ENCODE data around the gene FLYWCH2.
"Not testable (repeated sequence)": the region's sequence is repeated elsewhere in the genome, so short reads cannot be mapped to it uniquely, and the experiment has no call there.

The FLYWCH2 gene

DNA sequence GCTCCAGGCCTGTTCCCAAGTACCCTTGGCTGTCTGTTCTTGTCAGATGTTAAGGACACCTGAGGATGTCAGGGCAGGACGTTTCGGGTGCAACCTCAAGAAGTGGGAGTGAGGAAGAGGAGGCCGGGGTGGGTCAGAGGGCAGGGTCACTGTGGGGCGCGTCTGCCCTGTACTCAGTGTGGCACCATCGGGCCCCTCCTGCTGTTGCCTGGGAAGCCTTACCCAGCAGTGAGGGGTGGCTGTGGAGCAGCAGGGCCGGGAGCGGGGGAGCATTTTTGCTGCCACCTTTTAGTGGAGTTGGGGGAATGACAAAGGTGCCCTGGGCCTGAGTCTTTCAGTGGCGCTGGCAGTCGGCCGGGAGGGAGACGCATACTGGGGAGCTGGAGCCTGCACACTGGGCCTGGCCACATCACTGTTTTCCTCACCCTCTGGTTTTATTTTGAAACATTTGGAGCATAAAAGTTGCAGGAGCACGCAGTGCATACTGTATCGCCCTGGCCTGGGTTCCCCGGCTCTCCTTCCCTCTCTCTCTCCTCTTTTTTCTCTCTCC lies 17.6 kb downstream of the FLYWCH2 start:
- H3K27ac ChIP-seq (ENCODE audit: low read depth, low read length), result no peak overlapping the region
- H3K9ac ChIP-seq (ENCODE audit: low read length in 5 of 5), result no peak overlapping the region
- H3K9me3 ChIP-seq (ENCODE audit: control insufficient read depth in 5 of 5, low read length in 5 of 5), result no peaks in the 10 kb centered on the region
- peaks cover 0 to 48% (median 26%) of the 10 kb centered on the region in 5 donors for H3K36me3 ChIP-seq (ENCODE audit: control insufficient read depth in 5 of 5, insufficient read depth in 5 of 5, low read length in 5 of 5)
- H3K4me3 ChIP-seq (ENCODE audit: low read depth in 1 of 5, low read length in 5 of 5), result no peak overlapping the region
- H3K4me1 ChIP-seq (ENCODE audit: control insufficient read depth in 5 of 5, insufficient read depth in 5 of 5, low read length in 5 of 5), result peaks cover 3 to 15% (median 14%) of the 10 kb centered on the region in 5 donors
- H3K27me3 ChIP-seq (ENCODE audit: control insufficient read depth in 5 of 5, insufficient read depth in 4 of 5, low read length in 5 of 5), result no peaks in the 10 kb centered on the region

DNA sequence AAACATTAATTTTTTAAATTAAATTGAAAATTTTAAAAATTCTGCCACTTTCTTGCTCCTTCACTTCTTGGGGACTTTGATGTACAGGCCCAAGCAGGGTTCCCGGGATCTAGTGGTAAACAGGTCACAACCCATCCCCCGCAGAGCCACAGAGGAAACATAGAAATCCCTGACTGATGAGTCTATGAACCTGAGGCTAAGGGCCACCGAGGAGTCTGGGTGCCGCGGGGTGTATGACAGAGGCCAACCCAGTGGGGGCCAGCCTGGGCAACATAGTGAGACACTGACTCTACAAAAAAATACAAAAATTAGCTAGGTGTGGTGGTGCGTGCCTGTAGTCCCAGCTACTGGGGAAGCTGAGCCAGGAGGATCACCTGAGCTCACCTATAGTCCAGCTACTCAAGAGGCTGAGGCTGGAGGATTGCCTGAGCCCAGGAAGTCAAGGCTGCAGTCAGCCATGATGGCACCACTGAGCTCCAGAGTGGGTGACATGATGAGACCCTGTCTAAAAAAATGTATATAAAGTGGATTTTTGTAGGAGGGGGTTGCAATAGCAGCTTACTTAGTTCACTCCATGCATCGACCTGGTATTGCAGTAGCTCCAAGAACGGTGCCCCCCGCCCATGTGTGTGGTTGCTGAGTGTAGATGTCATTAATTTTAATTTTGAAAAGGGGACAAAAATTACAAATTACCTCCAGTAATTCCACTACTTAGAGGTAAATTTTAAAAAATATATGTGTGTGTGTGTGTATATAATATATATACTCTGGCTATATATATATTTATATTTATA lies 19.5 kb downstream of the FLYWCH2 start:
- Histone ChIP-seq H3K27me3 (ENCODE audit: control insufficient read depth in 5 of 5, insufficient read depth in 4 of 5, low read length in 5 of 5) (no peaks in the 10 kb centered on the region), H3K27ac (ENCODE audit: low read depth, low read length) (no peak overlapping the region), H3K36me3 (ENCODE audit: control insufficient read depth in 5 of 5, insufficient read depth in 5 of 5, low read length in 5 of 5) (peaks cover 0 to 28% (median 15%) of the 10 kb centered on the region in 5 donors), H3K9ac (ENCODE audit: low read length in 5 of 5) (no peak overlapping the region), H3K9me3 (ENCODE audit: control insufficient read depth in 5 of 5, low read length in 5 of 5) (no peaks in the 10 kb centered on the region), H3K4me1 (ENCODE audit: control insufficient read depth in 5 of 5, insufficient read depth in 5 of 5, low read length in 5 of 5) (peaks cover 3 to 20% (median 18%) of the 10 kb centered on the region in 5 donors), H3K4me3 (ENCODE audit: low read depth in 1 of 5, low read length in 5 of 5) (no peak overlapping the region)

DNA sequence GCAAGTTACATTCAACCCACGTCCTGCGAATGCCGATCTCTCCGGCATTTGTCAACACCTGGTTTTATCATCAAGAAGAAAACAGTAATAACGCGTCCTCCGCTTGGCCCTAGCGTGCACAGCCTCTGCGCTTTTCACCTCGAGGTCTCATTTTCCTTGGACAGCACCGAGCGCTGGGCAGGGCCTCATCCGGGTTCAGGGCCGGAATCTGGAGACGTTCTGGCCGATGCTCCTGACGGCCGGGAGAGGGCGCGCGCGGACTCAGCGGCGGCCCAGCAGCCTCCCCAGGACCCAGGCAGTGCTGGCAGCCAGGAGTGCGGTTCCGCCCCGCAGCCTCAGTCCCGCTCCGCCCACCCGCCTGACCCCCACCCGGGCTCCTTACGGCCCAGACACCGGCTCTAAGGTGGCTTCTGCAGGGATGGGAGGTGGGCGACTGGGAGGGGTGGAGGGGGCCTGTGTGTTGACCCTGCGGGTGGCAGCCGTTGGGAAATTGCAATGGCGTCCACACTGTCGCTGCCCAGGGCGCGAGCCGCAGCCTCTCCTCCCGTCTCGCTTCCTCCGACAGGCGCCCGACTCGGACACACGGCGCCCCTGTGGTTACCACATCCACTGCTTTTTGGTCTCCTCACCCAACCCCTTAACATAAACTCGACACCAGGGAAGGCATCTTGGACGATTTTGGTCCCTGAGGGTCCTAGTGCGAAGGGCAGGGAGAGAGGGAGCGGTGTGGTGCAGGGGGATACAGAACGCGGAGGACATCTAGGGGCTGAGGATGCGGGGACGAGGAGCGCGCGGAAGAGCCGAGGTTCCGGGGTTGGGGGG lies 21.3 kb downstream of the FLYWCH2 start:
- peak overlapping the region; percentile 70 to 88 (median 82) for H3K4me3 ChIP-seq (ENCODE audit: low read depth in 1 of 5, low read length in 5 of 5)
- H3K9ac ChIP-seq (ENCODE audit: low read length in 5 of 5), result peak overlapping the region in 4 of 5 donors; percentile 33 to 81 (median 67)
- H3K27ac ChIP-seq (ENCODE audit: low read depth, low read length), result peak overlapping the region; percentile 62
- H3K27me3 ChIP-seq (ENCODE audit: control insufficient read depth in 5 of 5, insufficient read depth in 4 of 5, low read length in 5 of 5), result no peaks in the 10 kb centered on the region
- peaks cover 0 to 13% (median 4%) of the 10 kb centered on the region in 5 donors for H3K36me3 ChIP-seq (ENCODE audit: control insufficient read depth in 5 of 5, insufficient read depth in 5 of 5, low read length in 5 of 5)
- peaks cover 3 to 20% (median 18%) of the 10 kb centered on the region in 5 donors for H3K4me1 ChIP-seq (ENCODE audit: control insufficient read depth in 5 of 5, insufficient read depth in 5 of 5, low read length in 5 of 5)
- H3K9me3 ChIP-seq (ENCODE audit: control insufficient read depth in 5 of 5, low read length in 5 of 5), result no peaks in the 10 kb centered on the region

DNA sequence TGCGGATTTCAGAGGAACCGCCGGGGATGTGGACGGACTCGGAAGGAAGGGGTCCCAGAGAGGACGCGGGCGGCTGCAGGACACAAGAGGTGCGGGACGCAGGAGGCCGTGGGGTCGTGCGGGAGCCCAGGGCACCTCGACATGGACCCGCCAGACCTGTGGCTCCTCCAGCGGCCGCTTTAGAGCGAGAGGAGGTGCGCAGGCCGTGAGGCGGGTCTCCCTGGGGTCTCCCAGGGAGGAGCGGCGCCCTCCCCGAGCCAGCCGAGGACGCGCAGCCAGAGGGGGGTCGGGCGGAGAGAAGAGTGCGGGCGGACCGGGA lies 21.9 kb downstream of the FLYWCH2 start:
- Histone ChIP-seq H3K9me3 (ENCODE audit: control insufficient read depth in 5 of 5, low read length in 5 of 5) (no peaks in the 10 kb centered on the region), H3K36me3 (ENCODE audit: control insufficient read depth in 5 of 5, insufficient read depth in 5 of 5, low read length in 5 of 5) (peaks cover 0 to 9% (median 0%) of the 10 kb centered on the region in 5 donors), H3K27me3 (ENCODE audit: control insufficient read depth in 5 of 5, insufficient read depth in 4 of 5, low read length in 5 of 5) (no peaks in the 10 kb centered on the region), H3K27ac (ENCODE audit: low read depth, low read length) (peak overlapping the region; percentile 62), H3K9ac (ENCODE audit: low read length in 5 of 5) (peak overlapping the region in 4 of 5 donors; percentile 33 to 81 (median 56)), H3K4me3 (ENCODE audit: low read depth in 1 of 5, low read length in 5 of 5) (peak overlapping the region in 4 of 5 donors; percentile 78 to 88 (median 83)), H3K4me1 (ENCODE audit: control insufficient read depth in 5 of 5, insufficient read depth in 5 of 5, low read length in 5 of 5) (peaks cover 3 to 20% (median 18%) of the 10 kb centered on the region in 5 donors)

DNA sequence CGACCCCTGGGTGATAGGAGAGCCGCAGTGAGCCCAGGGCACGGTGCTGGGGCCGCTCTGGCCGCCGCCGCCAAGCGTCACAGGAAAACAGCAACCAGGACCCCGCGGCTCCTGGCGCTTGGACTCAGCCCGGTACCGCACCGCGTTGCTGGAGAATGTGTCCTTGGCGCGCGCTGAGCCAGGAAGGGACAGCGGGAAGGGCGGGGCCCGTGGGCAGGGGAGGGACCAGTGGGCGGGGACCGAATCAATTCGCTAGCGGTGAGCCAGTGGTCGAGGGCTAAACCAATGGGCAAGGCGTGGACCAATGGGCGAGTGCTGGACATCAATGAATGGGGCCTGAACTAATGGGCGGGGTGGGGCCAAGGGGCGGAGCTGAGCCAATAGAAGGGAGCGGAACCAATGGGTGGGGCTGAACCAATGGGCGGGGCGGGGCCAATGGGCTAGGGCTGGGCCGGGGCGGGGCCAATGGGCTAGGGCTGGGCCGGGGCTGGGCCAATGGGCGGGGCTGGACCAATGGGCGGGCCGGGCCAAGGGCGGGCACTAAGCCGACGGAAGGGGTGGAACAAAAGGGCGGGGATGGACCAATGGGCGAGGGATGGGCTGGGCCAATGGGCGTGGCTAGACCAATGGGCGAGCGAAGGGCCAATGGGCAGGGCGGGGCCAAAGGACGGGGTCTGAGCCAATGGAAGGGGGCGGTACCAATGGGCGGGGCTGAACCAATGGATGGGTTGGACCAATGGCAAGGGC lies 22.4 kb downstream of the FLYWCH2 start:
- Histone ChIP-seq H3K9me3 (ENCODE audit: control insufficient read depth in 5 of 5, low read length in 5 of 5) (no peaks in the 10 kb centered on the region), H3K9ac (ENCODE audit: low read length in 5 of 5) (peak overlapping the region in 4 of 5 donors; percentile 33 to 81 (median 56)), H3K27me3 (ENCODE audit: control insufficient read depth in 5 of 5, insufficient read depth in 4 of 5, low read length in 5 of 5) (no peaks in the 10 kb centered on the region), H3K27ac (ENCODE audit: low read depth, low read length) (peak overlapping the region; percentile 62), H3K36me3 (ENCODE audit: control insufficient read depth in 5 of 5, insufficient read depth in 5 of 5, low read length in 5 of 5) (peaks cover 0 to 7% (median 0%) of the 10 kb centered on the region in 5 donors), H3K4me3 (ENCODE audit: low read depth in 1 of 5, low read length in 5 of 5) (peak overlapping the region in 4 of 5 donors; percentile 78 to 88 (median 83)), H3K4me1 (ENCODE audit: control insufficient read depth in 5 of 5, insufficient read depth in 5 of 5, low read length in 5 of 5) (peaks cover 3 to 20% (median 18%) of the 10 kb centered on the region in 5 donors)

DNA sequence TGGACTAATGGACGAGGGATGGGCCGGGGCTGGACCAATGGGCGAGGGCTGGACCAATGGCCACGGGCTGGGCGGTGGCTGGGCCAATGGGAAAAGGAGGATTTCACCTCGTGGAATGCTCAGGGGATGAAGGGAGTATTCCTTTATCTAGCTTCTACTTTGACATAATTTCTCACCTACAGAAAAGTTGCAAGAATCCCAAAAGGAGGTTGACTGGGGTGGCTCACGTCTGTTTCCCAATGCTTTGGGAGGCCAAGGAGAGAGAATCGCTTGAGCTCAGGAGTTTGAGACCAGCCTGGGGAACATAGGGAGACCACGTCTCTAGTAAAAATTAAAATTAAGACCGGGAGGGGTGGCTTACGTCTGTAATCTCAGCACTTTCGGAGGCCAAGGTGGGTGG lies 23.0 kb downstream of the FLYWCH2 start:
- H3K9ac ChIP-seq (ENCODE audit: low read length in 5 of 5), result no peak overlapping the region
- H3K27me3 ChIP-seq (ENCODE audit: control insufficient read depth in 5 of 5, insufficient read depth in 4 of 5, low read length in 5 of 5), result no peaks in the 10 kb centered on the region
- peak overlapping the region in 1 of 5 donors; percentile 3 for H3K4me3 ChIP-seq (ENCODE audit: low read depth in 1 of 5, low read length in 5 of 5)
- H3K27ac ChIP-seq (ENCODE audit: low read depth, low read length), result no peak overlapping the region
- H3K4me1 ChIP-seq (ENCODE audit: control insufficient read depth in 5 of 5, insufficient read depth in 5 of 5, low read length in 5 of 5), result peaks cover 3 to 20% (median 19%) of the 10 kb centered on the region in 5 donors
- H3K36me3 ChIP-seq (ENCODE audit: control insufficient read depth in 5 of 5, insufficient read depth in 5 of 5, low read length in 5 of 5), result peaks cover 0 to 2% (median 0%) of the 10 kb centered on the region in 5 donors
- no peaks in the 10 kb centered on the region for H3K9me3 ChIP-seq (ENCODE audit: control insufficient read depth in 5 of 5, low read length in 5 of 5)

DNA sequence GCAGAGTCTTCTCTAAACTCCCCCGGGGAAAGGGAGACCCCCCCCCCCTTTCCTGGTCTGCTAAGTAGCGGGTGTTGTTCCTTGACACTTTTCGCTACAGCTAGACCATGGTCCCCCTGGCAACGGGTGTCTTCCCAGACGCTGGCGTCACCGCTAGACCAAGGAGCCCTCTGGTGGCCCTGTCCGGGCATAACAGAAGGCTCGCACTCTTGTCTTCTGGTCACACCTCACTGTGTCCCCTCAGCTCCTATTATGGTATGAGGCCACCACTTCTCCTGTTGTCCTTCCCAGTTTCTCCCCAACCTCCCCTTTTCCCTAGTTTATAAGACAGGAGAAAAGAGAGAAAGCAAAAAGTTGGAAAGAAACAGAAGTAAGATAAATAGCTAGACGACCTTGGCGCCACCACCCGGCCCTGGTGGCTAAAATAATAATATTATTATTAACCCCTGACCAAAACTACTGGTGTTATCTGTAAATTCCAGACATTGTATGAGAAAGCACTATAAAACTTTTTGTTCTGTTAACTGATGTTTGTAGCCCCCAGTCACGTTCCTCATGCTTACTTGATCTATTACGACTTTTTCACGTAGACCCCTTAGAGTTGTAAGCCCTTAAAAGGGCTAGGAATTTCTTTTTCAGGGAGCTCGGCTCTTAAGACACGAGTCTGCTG lies 24.2 kb downstream of the FLYWCH2 start:
- not testable (repeated sequence) for H3K4me3 ChIP-seq (ENCODE audit: low read depth in 1 of 5, low read length in 5 of 5); H3K9ac ChIP-seq (ENCODE audit: low read length in 5 of 5); H3K27me3 ChIP-seq (ENCODE audit: control insufficient read depth in 5 of 5, insufficient read depth in 4 of 5, low read length in 5 of 5); H3K9me3 ChIP-seq (ENCODE audit: control insufficient read depth in 5 of 5, low read length in 5 of 5); H3K27ac ChIP-seq (ENCODE audit: low read depth, low read length); H3K36me3 ChIP-seq (ENCODE audit: control insufficient read depth in 5 of 5, insufficient read depth in 5 of 5, low read length in 5 of 5)
- H3K4me1 ChIP-seq (ENCODE audit: control insufficient read depth in 5 of 5, insufficient read depth in 5 of 5, low read length in 5 of 5), result peaks cover 3 to 26% (median 22%) of the 10 kb centered on the region in 5 donors

DNA sequence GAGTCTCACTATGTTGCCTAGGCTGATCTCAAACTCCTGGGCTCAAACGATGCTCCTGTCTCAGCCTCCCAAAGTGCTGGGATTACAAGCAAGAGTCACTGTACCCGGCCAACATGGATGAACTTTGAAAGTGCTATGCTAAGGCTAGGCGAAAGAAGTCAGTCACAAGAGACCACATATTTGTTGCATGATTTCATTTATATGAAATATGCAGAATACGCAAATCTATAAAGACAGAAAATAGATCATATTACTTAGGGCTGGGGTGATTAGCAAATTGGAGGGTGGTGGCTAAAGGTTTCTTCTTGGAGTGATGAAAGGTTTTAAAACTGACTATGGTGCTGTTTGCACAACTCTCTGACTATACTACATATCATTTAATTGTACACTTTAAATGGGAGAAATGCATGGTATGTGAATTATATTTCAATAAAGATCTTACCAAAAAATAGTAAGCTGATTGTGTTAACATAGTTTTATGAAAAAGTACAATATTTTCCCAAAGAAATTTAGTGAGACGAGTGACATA lies 27.5 kb downstream of the FLYWCH2 start:
- no peak overlapping the region for H3K9ac ChIP-seq (ENCODE audit: low read length in 5 of 5)
- no peak overlapping the region for H3K4me3 ChIP-seq (ENCODE audit: low read depth in 1 of 5, low read length in 5 of 5)
- no peaks in the 10 kb centered on the region for H3K9me3 ChIP-seq (ENCODE audit: control insufficient read depth in 5 of 5, low read length in 5 of 5)
- H3K27ac ChIP-seq (ENCODE audit: low read depth, low read length), result no peak overlapping the region
- H3K36me3 ChIP-seq (ENCODE audit: control insufficient read depth in 5 of 5, insufficient read depth in 5 of 5, low read length in 5 of 5), result peaks cover 0 to 13% (median 9%) of the 10 kb centered on the region in 5 donors
- peaks cover 0 to 26% (median 19%) of the 10 kb centered on the region in 5 donors for H3K4me1 ChIP-seq (ENCODE audit: control insufficient read depth in 5 of 5, insufficient read depth in 5 of 5, low read length in 5 of 5)
- H3K27me3 ChIP-seq (ENCODE audit: control insufficient read depth in 5 of 5, insufficient read depth in 4 of 5, low read length in 5 of 5), result no peaks in the 10 kb centered on the region

Measured in subcutaneous abdominal adipose tissue (tissue), 5 donors.